ENCODE measurements around the gene MYH10.

DNA sequence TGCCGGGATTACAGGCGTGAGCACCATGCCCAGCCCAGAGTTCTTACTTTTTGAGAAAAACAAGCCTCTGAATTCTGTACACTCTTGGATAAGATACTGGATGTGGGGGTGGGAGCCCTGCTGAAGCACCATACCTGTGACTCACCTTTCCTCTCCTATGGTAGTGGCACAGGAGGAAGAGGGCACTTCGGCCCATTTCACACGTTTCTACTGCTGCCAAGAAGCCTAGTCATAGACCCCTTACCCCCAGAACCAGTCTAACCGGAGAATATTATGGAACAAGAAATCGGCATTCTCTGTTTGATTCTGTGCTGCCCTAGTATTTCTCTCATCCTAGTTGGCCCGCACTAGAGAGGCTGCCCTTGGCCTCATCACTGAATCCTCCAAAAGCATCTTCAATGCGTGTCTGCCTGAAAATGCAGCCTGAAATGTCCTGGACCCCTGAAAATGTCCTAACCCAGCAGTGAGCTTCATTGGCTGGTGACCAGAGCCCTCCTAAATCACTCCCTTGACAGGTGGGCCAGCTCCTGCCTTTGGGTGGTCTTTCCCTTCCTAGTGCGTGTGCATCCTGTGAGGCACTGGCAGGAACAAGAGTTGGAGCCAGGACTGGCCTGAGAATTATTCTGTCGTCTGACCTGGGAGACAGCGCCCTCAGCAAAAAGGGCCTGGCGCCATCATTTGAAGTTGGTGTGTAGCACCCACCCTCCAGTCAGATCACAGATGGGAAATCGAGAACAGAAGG, 156.9 kb downstream of the MYH10 start:
- TF ChIP-seq ZC3H10 (CRISPR knock-in tag; IDR thresholded peaks at IDR 0.05) (no peak), OSR1 (CRISPR knock-in tag; IDR thresholded peaks at IDR 0.05) (no peak), PATZ1 (CRISPR knock-in tag; IDR thresholded peaks at IDR 0.05; ENCODE audit: borderline replicate concordance) (no peak), ZFP30 (CRISPR knock-in tag; IDR thresholded peaks at IDR 0.05) (no peak), CSRNP3 (CRISPR knock-in tag; IDR thresholded peaks at IDR 0.05) (no peak), ISL1 (CRISPR knock-in tag; IDR thresholded peaks at IDR 0.05) (no peak), ARNTL (CRISPR knock-in tag; IDR thresholded peaks at IDR 0.05; ENCODE audit: borderline replicate concordance, low read depth) (no peak), TOX (CRISPR knock-in tag; IDR thresholded peaks at IDR 0.05; ENCODE audit: borderline replicate concordance) (no peak), SNAI2 (CRISPR knock-in tag; IDR thresholded peaks at IDR 0.05) (no peak), RARB (CRISPR knock-in tag; IDR thresholded peaks at IDR 0.05) (no peak)
